Fibroblast of peridontal ligament (primary cell): Measurements from ENCODE around the gene MEIS1.

Experiments used
- DNase-seq: peaks from one replicate; pipeline ENCODE4 v3.0.0-alpha.2; 2010; ENCODE audit errors: extremely low read depth

Gene MEIS1

DNA sequence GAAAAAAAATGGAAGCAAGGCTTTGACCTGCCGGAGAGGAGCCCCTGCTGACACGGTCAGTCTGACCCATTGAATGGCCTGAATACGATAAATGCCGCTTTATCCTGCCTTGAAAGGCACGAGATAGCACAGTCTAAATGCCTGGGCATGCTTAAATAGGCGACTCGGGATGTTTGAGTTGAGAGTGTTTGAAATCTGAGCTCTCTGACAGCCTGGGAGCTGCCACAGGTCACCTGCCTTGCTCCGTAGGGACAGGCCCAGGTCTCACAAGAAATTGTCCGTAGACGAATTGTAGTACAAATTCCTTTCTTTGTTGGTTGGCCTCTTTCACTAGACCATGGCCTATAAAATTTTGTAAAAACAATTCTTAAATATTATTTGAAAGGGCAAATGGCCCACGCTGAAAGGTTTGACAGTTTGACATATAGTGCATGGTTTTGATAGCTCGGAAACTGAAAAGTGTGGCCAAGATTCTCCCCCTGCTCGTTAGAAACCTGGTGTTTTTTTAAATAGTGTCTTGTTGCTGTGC lies 72.8 kb downstream of the MEIS1 start:
- no peak for DNase-seq

DNA sequence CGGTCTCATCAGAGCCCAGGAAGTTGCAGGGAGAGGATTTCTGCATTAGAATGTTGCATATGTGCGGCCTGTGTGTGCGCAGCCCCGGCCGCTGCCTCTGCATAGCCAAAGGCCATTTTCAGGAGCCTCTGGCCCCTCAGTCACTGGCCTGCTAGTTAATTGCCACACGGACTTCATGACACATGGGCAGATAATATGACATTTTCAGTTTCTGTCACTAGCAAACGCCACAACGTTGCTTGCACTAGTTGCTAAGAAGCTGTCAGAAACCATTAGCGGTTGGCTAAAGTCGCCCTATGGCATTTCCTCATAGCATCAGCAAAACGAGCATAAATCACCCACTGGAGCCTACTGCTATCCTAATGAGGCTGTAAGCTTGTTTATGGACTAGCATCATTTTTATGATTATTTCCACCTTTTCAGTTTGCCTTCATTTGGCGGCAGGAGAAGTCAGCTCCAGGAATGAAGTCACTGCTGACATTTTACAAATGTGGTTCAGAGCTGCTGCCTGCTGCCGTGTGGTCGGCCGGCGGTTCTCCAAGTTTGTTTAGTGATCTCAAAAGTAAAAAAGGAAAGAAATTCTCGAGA lies 73.7 kb downstream of the MEIS1 start:
- no peak for DNase-seq

DNA sequence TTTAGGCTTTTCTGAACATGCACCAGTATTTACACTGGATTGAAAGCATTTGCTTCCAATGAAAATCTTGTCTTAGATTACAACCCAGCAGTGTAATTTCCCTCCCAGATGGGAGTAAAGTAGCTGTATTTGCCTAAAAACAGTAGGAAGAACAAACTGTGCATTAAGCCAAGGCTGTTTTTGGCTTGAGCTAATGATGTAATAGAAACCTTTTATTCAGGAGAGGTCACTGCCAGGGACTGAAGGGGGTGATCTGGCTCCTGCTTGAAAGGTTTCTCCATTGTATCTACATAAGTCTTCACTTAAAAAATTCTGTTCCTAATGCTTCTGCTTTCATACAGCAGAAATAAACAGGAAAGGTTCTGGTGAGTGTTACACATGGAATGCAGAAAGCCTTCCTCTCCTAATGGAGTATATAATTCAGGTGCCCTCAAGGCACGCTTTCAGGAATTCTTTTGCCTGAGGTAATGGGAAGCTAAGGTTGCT lies 74.4 kb downstream of the MEIS1 start:
- DNase-seq = no peak

DNA sequence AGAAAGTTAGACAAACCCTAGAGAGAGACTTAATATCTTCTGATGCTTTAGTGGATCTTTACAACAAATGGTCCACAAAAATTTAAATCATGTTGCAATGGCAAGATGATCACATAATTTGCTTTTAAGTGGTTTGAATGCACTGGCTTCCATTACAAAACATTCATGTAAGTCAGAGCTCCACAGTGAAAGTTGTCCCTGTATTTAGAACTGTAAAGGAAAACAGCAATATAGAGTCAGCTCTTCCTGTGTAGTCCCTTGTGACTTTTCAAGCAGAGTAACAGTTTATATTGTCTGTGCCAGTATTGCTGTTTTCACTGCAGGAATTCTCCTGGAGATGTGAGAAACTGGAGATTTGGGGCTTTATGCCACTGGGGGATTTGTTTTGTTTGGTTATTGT lies 77.7 kb downstream of the MEIS1 start:
- no peak for DNase-seq

DNA sequence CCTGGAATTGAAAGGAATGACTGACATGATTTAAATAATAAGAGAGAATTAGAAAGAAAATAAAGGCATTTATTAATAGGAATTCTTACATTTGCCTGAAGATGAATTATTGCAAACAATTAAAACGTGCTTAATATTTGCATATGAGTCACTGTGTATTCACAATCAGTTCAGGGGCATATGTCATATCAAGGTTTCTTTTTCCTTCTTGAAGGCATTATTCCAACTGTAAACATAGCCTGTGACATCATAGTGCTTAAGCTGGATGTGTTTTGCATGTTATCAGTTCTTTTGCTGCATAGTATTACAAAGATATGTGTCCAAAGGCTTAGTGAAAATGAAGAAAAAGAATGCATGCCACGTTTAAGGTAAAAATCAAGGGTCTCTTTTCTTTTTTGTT lies 80.8 kb downstream of the MEIS1 start:
- DNase-seq = no peak

DNA sequence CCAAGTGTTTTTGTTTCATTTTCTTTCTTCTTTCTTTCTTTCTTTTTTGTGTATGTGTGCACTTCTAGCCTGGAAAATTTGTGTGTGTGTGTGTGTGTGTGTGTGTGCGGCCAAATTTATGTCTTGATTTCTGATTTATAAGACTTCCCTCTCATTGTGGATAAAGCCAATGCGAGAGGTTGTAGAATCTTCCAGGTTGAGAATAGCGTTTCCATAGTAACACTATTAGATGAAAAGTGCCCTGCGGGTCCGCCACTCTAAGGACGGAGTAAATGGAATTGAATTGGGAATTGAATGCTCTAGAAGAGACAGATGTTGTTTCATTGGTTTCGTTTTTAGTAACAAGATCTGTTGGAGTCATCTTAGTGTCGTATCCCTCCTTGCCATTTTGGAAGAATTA lies 81.6 kb downstream of the MEIS1 start:
- no peak for DNase-seq

DNA sequence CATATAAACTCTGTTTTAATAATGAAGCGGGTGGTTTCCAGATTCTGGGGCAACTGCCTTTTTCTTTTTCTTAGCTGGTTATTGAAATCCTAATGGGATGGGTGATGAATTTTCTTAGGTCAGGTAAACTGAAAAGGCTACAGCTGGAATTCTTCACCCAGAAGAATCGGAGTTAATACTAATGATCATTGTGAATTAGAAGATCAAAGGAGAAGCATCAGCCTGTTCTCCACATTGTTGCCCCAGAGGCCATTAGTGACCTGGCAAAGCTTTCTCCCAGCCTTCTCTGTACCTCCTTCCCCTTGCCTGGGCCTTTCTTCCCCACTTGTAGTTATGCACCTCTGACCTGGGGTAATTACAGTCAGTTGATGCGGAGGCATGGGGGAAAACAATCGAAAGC lies 82.8 kb downstream of the MEIS1 start:
- no peak for DNase-seq

DNA sequence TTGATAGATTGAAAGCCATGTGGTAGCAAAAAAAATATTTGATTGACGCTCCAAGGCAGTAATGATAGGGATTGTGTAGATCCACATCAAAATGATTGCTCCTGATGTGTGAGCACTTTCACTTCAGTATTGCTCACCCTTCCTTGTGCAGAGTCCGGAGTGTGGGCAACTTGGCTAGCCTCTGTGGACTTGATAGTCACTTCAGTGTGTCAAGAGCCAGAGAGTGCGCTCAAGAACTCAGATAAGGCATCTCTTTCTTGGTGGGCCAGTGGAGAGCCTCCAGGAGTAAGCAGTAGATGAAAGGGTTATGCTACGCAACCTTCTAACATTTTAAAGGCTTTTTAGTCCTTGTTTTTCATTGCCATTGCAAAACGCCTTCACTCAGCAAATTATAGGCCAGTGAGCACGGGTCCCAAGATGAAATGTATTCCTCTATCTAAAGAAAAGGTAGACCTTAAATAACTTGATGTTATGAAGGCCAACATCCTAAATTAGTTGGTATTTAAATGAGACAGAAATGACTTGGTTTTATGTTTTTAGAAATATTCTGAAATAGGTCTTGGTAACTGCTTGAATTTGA lies 84.4 kb downstream of the MEIS1 start:
- DNase-seq = no peak

DNA sequence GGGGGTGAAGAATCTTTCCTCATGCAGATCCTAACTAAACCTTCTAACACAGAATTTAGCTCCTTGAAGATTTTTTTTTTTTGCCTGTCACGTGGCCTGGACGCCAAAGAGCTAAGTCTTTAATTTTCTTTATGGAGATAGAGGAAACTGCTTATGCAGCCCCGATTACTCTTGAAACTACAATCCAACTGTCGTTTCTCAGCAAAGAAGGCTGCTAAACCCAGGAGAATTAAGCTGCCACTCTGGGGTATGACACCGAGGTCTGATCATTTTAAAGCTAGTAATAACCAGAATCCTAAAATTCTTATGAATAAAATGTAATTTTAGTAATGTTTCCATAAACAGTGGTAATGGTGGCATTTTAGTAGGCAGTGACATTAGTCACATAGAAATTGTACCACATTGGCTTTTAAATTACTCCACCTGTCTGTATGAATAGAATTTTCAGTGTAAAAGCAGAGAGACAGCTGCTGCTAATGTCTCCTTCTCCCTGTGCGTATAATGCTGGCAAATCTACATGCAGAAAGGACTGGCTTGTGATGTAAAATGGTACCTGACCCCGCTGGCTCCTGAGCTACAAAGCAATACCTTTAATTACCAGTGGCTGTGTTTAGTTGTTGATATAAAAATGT lies 86.5 kb downstream of the MEIS1 start:
- DNase-seq = no peak

DNA sequence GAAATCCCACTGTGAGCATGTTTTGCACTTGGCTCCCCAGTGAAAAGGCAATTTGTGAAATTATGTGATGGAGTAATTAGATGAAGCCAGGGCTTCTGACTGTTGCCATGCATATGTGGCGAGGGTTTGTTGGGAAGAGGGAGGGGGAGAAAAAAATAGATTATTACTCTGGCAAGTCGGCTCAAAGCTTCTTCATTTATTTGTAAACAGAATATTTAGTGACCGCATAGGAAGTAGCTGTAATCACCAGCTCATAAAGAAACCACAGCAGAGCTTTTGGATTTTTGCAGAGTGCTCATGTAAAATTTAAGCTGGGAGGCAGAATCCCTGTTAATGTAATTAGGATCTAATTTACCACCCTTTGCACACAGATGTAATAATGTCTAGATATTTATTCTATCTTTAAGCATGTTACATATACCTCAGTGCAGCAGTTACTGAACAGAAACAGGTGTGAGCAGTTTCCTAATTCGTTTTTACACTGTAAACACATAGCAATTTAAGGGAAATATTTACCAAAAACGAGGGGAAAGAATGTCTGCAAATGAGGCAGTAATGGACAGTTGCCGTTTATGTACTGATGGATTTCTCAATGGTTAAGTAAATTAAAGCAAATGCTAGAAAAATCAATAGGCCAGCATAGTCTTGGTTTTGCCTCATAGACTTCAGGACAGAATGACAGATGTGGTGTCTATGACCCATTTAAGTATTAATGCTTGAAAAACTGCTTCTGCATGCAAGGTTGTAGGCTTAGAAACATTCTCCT lies 87.9 kb downstream of the MEIS1 start:
- DNase-seq = no peak

DNA sequence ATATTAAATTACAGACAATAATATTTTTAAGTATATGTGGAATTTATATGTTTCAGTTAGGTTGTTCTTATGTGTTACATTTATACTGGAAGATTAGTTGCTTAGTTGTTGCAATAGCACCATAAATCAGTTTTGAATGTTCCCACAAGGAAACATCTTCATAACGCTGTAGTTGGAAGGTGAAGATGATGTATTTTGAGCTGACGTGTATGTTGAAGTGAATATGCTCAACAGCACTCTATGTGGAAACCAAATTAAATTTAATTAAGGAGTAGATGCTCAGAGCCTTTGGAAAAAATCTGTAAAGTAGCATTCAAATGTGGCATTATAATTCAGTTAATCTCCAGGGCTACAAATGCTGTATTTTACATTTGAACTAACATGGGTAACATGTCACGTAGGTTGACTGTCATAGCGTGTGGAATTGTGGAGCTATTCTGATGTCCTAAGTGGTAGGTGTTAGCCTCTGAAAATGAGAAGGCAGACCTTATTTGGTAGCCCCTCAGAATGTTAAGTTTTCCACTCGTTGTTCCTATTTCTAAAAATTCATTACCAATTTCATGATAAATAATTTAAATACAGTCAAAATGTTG lies 88.5 kb downstream of the MEIS1 start:
- DNase-seq = no peak

DNA sequence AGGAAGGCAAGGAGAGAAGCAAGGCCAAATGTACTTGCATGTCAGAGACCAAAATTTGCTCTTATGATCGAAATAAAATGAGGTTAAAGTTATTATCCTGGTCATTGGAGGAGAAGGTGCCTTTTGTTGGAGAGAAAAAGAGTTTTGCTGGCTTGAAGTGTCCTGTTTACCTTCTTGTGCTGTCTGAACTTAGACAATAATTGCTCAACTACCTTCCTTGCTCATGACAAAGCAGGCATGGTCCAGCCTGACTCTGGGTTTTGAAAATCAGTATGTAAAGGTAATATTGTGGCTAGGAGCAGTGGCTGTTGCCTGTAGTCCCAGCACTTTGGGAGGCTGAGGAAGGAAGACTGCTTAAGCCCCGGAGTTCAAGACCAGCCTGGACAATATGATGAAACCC lies 89.1 kb downstream of the MEIS1 start:
- DNase-seq = no peak

DNA sequence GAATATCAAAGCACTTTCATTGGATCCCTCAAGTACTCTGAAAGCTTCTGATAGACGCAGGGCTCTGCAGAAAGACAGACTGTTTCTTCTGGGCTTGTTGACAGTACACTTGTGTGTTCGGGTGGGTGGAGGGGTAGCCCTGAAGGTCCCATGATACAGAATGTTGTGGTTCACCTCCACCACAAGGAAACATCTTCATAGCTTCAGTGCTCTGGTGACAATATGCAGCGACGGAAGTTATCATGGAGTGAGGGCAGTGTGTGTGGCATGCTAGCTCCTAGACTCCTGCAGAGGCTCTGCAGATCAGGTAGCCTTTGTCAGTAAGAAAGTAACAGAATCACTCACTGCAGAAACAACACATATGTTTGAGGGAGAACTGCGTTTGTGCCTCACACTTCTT lies 90.7 kb downstream of the MEIS1 start:
- DNase-seq = no peak

DNA sequence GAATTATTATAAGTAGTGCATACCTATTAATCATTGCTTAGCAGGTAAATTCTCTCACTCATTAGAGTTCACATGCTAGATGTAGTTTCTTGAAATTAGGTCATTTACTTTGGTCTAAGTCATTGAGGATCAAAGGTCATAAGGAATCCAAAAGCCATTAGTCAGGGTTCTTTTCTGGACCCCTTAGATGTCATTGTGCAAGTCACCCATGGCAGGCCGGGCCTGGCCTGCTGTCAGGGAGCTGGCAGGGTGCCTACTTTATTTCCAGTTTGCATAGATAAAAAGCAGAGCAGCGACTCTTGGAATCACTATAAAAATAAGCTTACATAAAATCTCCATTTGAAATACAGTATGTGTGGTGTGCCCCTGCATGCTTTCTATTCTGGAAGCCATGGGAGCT lies 91.3 kb downstream of the MEIS1 start:
- no peak for DNase-seq

DNA sequence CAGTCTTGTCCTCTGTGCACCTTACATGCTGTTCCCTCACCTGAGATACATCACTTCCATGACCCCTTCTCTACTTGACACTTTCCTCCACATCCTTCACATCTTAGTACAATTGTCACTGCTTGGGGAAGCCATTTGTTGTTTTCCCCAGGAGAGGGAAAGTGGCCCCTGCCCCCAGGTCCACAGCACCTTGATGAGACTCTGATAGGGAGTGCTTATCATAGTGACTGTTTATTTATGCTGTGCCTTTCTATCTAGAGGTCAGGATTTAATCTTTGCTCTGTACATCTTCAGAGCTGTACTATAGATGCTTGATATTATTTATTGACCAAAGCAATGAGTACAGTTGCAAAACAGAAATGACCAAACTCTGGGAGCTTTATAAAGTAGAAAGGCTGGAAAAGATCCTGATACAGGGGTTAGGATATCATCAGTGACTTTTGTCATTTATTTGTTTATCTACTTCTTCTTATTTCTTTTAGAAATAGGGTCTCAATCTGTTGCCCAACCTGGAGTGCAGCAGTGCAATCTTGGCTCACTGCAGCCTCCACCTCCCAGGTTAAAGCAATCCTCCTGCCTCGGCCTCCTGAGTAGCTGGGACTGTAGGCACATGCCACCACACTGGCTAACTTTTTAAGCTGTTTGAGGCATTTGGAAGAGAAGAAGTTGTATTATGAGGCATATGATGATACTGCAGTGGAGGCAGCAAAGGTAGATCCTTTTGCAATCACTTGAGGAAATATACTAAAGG lies 94.2 kb downstream of the MEIS1 start:
- DNase-seq = no peak

DNA sequence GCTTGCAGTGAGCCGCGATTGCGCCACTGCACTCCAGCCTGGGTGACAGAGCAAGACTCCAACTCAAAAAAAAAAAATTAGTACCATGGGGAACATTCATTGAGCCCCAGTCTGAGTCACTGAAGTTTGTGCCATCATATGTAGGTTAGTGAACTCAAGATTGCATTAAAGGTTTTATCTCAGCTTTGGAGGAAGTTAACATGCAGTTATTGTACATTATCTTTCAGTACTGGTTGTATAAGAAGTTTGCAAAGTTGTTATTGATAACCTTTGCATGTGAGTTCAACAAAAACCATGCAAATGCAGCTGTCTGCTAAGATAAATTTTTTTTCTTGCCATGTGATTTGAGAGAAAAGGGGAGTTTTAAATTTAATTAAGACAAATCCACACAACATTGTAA lies 95.7 kb downstream of the MEIS1 start:
- no peak for DNase-seq

DNA sequence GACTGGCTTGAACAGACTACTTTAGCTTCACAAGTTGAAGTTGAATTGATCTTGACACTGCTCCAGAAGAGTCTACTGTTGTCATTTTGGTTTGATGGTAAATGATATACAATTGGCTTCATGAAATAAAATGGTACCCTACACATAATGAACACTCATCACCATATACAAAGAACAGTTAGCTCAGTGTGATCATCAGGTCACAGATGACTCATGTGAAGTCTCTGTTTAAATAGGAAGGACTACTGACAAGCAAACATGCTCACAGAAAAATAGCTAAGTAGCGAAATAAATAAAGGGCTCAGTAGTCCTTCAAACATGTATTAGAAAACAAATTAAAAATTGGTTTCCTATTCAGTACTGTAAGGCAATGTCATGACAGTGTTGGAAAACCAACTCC lies 96.2 kb downstream of the MEIS1 start:
- DNase-seq = no peak

DNA sequence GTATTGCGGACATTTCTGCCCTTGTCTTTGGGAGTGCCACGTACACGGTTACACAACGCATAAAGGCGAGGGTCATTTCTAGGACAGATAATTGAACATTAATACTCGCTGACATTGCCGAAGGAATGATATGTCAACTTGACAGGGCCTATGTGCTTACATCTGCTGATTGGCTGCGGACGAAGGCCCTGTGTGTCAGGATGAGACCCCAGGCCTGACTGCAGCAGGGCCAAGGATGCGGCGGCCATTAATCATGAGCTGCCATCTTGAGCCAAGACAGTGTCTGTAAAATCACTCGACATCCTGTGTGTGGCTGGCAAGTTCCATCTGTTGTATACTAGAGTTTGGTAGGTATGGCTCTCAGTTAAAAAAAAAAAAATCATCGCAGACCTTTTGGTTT lies 96.6 kb downstream of the MEIS1 start:
- no peak for DNase-seq

DNA sequence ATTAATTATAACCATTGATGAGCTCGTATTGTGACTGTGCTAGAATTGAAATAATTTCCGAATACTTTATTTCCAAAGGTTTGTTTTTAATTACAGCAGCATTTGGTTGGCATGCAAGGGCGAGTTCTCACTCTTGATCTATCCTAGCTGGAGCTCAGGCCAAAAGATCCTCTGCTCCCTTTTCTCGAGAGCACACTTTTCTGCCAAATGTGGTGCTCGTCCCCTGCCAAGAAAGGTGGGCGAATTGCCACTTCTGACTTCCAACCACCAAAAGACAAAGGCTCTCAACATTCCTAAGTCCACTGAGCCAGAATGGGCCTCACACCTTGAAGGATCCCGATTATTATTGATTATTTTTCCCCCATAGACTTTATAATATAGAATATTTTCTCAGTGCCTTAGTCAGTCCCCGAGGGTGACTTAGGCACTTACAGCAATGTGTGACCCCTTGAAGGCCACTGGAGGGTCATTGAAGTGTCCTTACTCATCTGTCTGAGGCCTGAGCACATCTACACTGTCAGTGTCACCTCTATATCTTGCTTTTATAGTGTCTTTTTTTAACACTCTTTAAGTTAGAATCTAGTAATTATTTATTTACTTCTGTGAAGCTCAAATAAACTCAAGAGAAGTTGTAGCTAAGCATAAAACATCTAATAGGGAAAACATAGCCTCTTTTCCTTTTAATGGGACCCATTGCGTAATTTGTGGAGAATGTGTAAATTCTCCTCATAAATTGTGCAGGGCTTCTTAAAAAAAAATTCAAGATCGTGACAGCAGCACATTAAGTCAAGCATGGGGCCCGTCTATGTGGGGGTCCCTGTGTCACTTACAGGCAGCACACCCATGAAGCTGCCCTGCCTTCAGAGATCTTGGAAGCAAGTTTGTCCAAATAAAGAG lies 98.3 kb downstream of the MEIS1 start:
- no peak for DNase-seq

DNA sequence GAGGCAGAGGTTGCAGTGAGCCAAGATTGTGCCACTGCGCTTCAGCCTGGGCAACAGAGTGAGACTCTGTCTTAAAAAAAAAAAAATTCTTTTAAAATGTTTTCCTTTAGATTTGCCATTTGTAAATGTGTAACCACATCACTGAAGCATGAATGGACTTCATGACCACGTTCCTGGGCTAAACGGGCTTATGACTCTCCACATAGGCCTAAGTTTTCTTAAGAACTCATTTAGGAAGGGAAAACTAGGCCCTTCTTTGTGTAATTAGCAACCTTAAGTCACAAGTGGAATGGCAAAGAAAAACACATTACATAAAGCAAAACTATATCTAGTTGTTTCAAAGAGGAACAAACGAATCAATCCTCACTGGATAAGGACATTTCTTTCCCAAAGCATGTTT lies 99.5 kb downstream of the MEIS1 start:
- DNase-seq = no peak
